ACC112 (cell line): ENCODE results near the gene MRPL19.

ENCODE experiments used
- H2AFZ ChIP-seq: fragments of 200-600 bp; sonication (generic); one replicate; pipeline ENCODE4 v1.6.0; 2017; ENCODE audit warnings: antibody characterized with exemption, low read length; ENCODE audit not compliant: unreplicated experiment
- H3K27ac ChIP-seq: fragments of 200-600 bp; sonication (generic); 2 replicates; pipeline ENCODE4 v1.5.1; 2014; ENCODE audit warnings: low read depth, mild to moderate bottlenecking, antibody characterized with exemption, low read length, moderate library complexity
- H3K27me3 ChIP-seq: fragments of 200-600 bp; sonication (generic); 2 replicates; pipeline ENCODE4 v1.6.1; 2014; ENCODE audit warnings: mild to moderate bottlenecking, antibody characterized with exemption, low read length, moderate library complexity, mixed read lengths; ENCODE audit not compliant: insufficient read depth
- H3K36me3 ChIP-seq: fragments of 200-600 bp; sonication (generic); 2 replicates; pipeline ENCODE4 v1.6.1; 2016; ENCODE audit warnings: mild to moderate bottlenecking, antibody characterized with exemption, low read length, moderate library complexity, mixed read lengths; ENCODE audit not compliant: insufficient read depth
- H3K4me1 ChIP-seq: fragments of 200-600 bp; sonication (generic); one replicate; pipeline ENCODE4 v1.6.1; 2016; ENCODE audit warnings: low read length, mixed read lengths; ENCODE audit not compliant: insufficient read depth, unreplicated experiment, control insufficient read depth
- H3K4me3 ChIP-seq: fragments of 200-600 bp; sonication (generic); 2 replicates; pipeline ENCODE4 v1.5.1; 2014; ENCODE audit warnings: mild to moderate bottlenecking, low read depth, low read length
- H3K79me2 ChIP-seq: fragments of 200-600 bp; sonication (generic); one replicate; pipeline ENCODE4 v1.6.0; 2016; ENCODE audit warnings: low read length; ENCODE audit not compliant: control insufficient read depth, unreplicated experiment, insufficient read depth

The MRPL19 gene

GRCh38 chr2:75728614-75729419 lies 82.2 kb downstream of the MRPL19 start:
- H3K27me3 ChIP-seq = peaks cover 76% of the 10 kb centered on the region

GRCh38 chr2:75729861-75730260 lies 83.3 kb downstream of the MRPL19 start:
- Histone ChIP-seq H3K27me3 (peaks cover 76% of the 10 kb centered on the region), H3K27ac (no peak overlapping the region), H3K4me3 (no peak overlapping the region), H3K4me1 (no peaks in the 10 kb centered on the region), H2AFZ (no peak overlapping the region), H3K79me2 (no peaks in the 10 kb centered on the region), H3K36me3 (no peaks in the 10 kb centered on the region)

More at GRCh38 chr2:75728614-75729419, 82.2 kb downstream of the MRPL19 start:
- Histone ChIP-seq H3K4me1 (no peaks in the 10 kb centered on the region), H3K36me3 (no peaks in the 10 kb centered on the region), H2AFZ (no peak overlapping the region), H3K79me2 (no peaks in the 10 kb centered on the region), H3K27ac (no peak overlapping the region), H3K4me3 (no peak overlapping the region)

GRCh38 chr2:75736276-75736675 lies 89.7 kb downstream of the MRPL19 start:
- Histone ChIP-seq H3K4me1 (no peaks in the 10 kb centered on the region), H3K79me2 (no peaks in the 10 kb centered on the region), H3K4me3 (no peak overlapping the region), H3K27me3 (peaks cover 56% of the 10 kb centered on the region), H2AFZ (no peak overlapping the region), H3K27ac (no peak overlapping the region), H3K36me3 (no peaks in the 10 kb centered on the region)

GRCh38 chr2:75737961-75738360 lies 91.4 kb downstream of the MRPL19 start:
- Histone ChIP-seq H3K27me3 (peaks cover 39% of the 10 kb centered on the region), H3K4me3 (no peak overlapping the region), H2AFZ (no peak overlapping the region), H3K27ac (no peak overlapping the region), H3K79me2 (no peaks in the 10 kb centered on the region), H3K36me3 (no peaks in the 10 kb centered on the region), H3K4me1 (no peaks in the 10 kb centered on the region)
